ENCODE measurements around the gene RAB40C.

Gene RAB40C

GRCh38 chr16:647173-647902, 57.5 kb downstream of the RAB40C start:
- no peak for DNase-seq (ENCODE audit: low spot score)

DNA sequence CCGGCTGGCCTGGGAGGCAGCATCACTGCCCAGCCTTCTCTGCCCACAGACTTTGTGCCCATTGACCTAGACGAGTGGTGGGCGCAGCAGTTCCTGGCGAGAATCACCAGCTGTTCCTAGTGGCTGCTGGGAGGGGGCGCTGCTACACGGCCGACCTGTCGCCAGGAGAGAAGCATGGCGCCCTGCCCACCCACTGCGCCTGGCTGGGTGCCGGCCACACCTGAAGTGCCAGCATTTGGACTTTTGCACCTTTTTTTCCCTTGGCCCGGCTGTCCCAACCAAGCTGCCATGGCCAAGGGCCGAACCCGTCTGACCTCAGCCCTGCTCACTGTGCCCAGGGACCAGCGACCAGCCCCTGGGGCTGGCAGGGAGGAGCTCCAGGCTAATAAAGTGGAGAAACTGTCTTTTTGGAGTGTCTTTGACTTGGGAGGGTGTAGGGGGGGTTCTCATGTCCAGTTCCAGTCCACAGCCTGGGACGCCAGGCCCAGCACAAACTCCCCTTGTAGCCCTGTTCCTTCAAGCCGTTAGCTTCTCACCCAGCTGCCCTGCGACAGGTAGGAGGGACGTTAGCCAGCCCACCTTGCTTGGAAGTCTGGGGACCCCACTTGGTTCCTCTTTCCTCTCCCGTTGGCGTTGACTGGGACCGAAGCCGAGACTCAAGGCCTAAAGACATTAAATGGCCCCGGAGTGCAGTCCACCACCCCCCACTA, 58.4 kb downstream of the RAB40C start:
- no peak for DNase-seq (ENCODE audit: low spot score)

DNA sequence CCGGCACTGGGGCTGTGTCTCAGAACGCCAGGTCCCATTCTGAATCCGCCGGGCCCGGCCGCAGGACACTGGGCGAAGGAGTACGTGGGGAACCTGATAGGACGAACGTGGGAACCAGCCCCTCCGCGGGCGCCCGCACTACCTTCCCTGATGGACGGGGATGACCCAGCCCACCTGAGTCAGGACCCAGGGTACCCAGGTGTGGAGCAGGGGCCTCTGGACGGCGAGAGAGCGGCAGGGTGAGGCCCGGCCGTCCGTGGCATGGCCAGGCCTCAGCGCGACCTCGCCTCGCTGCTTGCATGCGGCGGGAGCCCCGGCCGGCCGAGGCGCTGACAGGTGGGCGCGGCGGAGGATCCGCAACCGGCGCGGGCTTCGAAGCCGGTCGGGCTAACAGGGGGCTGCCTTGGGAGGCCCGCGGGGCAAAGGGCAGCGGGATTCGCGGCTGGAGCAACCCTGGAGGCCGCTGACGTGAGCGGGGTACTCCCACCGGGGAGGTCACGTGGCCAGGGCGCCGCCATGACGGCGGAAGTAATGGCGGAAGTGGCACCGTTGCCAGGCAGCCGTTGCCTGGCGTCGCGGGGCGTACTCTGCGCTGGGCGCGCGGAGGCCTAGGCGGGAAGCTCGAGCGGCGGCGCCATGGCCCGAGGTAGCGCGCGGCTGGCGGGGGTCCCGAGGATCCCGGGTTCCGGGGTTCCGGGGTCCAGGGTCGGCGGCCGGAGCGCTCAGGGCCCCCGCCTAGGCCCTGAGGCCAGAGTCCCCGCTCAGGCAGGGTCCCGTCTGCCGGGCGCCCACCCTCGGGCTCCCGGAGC, 59.1 kb downstream of the RAB40C start, which contains the start of gene WDR90:
WDR90 (plus strand) TSS at position 585 of the 809 bp plus-strand sequence; CDS start at position 637, 52 bp downstream.
- DNase-seq (ENCODE audit: low spot score): peak; percentile 99

DNA sequence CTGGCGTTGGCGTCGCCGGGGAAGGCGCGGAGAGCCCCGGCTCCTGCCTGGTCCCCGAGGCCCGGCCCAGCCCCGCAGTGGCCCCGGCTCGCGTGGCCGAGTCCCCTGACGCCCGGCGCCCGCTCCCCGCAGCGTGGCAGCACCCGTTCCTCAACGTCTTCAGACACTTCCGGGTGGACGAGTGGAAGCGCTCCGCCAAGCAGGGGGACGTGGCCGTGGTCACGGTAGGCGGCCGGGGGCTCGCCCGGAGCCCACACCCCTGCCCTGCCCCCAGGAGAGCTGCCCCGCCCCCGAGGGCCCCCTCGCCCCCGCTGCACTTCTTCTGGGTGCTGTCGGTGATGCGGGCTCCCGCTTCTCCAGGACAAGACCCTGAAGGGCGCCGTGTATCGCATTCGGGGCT, 59.8 kb downstream of the RAB40C start:
- peak; percentile 59 for DNase-seq (ENCODE audit: low spot score)

DNA sequence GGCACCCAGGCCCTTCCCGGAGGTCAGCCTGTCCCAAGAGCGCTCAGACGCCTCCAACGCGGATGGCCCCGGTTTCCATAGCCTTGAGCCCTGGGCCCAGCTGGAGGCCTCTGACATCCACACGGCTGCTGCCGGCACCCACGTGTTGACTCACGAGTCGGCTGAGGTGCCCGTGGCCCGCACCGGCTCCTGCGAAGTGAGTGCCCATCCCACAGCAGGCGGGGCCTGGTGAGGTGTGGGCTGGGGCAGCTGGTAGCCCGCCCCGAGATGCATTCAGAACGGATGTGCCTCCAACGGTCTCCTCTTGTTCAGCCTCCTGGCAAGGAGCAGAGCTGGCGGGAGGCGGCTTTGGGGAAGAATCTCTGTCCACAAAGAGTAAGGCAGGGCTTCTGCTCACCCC, 62.0 kb downstream of the RAB40C start:
- DNase-seq (ENCODE audit: low spot score): no peak

DNA sequence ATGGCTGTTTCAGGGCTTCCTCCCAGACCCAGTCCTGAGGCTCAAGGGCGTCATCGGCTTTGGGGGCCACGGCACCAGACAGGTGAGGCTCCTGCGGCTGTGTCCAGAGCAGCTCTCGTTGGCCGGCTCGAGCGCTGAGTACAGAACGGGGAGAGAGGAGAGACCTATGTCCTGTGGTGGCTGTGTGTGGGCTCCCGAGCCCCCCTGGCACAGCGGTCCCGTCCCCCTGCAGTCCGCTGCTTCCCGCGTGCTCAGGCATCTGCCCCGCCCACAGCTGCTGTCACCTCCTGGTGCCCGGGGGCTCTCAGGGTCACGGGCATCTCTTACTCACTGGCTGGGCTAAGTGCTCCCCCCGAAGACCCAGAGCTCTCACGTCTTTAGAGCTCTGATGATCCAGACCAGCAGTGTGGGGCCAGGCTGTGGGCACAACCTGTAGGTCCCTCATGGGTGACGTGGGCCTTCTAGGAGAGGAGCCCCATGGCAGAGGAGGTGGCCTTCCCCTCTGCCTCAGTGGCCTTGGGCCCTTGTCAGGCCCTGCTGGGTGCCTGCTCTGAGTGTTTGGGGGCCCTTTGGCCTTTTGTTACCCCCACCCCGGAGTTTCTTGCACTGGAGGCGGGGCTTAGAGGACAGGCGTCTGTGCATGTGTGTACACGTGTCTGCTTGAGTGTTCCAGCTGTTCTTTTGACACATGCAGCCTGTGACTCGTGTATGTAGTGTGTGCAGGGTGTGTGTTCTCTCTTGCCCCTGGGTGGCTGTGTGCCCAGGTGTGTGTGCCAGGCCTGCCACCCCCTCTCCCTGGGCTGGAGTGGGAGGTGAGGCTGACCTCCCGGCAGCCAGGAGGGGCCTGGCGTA, 62.8 kb downstream of the RAB40C start:
- no peak for DNase-seq (ENCODE audit: low spot score)

- DNase-seq (ENCODE audit: low spot score): no peak
Observed at GRCh38 chr16:654034-654433, 64.2 kb downstream of the RAB40C start.

- DNase-seq (ENCODE audit: low spot score): no peak
Observed at GRCh38 chr16:657487-657886, 67.6 kb downstream of the RAB40C start.

- DNase-seq (ENCODE audit: low spot score): no peak
Observed at GRCh38 chr16:658679-659571, 69.1 kb downstream of the RAB40C start.

DNA sequence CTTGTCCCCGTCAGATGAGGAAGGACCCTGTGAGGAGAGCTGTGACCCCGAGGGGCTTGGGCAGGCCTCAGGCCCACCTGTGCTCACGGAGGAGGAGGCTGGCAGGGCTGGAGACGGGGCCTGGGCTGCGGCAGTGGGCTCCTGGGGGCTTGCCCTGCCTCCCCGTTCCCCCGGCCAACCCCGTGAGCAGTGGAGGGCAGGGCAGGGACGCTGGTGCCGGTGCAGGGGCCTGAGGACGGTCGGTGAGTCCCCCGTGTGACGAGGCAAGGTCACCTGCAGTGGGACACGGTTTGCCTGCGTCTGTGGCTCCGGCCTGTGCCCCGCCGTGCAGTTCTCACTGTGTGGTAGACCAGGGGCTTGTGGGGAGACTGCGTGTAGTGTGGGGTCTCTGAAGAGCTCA, 69.8 kb downstream of the RAB40C start:
- DNase-seq (ENCODE audit: low spot score): no peak

- no peak for DNase-seq (ENCODE audit: low spot score)
Observed at GRCh38 chr16:660132-660458, 70.2 kb downstream of the RAB40C start.

DNA sequence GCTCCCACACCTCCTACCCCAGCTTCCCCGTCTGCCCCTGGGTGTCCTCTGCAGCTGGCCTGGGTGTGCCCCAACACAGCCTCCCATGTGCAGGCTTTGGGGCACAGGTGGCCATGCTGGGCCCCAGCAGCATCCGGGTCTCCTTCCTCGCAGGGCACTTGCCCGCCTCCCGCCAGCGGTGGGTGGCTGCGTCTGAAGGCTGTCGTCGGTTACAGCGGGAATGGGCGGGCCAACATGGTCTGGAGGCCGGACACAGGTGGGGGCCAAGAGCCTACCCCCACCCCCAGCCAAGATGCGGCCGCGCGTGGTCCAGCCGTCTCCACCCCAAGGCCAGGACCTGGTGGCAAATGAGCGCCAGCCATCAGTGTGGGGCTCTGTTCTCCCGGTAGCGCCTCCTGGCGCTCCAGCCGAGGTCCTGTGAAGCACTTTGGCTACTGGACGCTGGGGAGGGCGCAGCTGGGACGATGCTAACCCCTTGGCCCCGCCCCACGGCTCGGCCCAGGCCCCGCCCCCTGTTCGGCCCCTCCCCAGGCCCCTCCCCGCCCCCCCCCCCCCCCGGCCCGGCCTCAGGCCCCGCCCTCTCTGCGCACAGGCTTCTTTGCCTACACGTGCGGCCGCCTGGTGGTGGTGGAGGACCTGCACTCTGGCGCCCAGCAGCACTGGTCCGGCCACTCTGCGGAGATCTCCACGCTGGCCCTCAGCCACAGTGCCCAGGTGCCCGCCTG, 70.8 kb downstream of the RAB40C start:
- DNase-seq (ENCODE audit: low spot score): peak; percentile 92

GRCh38 chr16:661184-661821, 71.4 kb downstream of the RAB40C start:
- DNase-seq (ENCODE audit: low spot score): no peak

DNA sequence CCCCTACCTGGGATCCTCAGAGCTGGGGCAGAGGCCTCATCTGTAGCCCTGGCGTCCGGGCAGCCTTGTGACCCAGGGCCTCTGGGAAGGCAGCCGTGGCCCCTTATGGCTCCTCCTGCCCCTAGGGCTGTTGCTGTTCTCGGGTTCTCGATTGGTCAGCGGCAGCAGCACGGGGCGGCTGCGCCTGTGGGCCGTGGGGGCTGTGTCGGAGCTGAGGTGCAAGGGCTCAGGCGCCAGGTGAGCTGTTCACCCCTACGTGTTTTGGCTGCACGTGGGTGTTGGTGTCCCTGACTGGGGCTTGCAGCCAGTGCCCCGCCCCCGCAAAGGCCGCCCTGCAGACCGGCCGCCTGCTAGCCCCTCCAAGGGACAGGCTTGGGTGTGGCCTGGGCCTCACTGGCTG, 72.2 kb downstream of the RAB40C start:
- no peak for DNase-seq (ENCODE audit: low spot score)

DNA sequence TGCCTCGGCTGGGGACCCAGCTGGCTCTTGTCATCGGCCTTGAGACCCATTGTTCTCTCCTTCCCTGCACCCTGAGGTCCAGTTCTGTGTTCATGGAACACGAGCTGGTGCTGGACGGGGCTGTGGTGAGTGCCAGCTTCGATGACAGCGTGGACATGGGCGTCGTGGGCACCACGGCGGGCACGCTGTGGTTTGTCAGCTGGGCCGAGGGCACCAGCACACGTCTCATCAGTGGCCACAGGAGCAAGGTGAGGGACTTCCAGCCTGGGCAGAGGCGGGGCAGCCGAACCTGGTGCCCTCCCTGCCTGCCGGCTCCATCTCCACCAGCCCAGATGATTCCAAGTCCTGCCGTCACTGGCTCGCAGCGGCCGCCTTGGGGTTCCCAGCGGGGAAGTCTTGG, 72.7 kb downstream of the RAB40C start:
- DNase-seq (ENCODE audit: low spot score): no peak

DNA sequence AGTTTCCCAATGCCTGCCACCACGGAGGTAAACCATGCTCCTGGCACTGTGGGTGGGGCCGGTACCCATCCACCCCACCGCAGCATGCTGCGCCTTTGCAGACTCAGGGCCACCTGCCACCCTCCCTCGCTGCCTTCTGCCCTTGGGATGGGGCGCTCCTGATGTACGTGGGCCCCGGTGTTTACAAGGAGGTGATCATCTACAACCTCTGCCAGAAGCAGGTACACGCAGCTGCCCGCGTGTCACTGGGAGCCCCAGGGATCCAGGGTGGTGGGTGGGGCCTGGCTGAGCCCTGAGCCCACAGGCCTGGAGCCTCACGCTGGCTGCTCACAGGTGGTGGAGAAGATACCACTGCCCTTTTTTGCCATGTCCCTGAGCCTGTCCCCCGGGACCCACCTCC, 76.7 kb downstream of the RAB40C start:
- DNase-seq (ENCODE audit: low spot score): no peak

GRCh38 chr16:667113-667779, 77.4 kb downstream of the RAB40C start:
- DNase-seq (ENCODE audit: low spot score): no peak

DNA sequence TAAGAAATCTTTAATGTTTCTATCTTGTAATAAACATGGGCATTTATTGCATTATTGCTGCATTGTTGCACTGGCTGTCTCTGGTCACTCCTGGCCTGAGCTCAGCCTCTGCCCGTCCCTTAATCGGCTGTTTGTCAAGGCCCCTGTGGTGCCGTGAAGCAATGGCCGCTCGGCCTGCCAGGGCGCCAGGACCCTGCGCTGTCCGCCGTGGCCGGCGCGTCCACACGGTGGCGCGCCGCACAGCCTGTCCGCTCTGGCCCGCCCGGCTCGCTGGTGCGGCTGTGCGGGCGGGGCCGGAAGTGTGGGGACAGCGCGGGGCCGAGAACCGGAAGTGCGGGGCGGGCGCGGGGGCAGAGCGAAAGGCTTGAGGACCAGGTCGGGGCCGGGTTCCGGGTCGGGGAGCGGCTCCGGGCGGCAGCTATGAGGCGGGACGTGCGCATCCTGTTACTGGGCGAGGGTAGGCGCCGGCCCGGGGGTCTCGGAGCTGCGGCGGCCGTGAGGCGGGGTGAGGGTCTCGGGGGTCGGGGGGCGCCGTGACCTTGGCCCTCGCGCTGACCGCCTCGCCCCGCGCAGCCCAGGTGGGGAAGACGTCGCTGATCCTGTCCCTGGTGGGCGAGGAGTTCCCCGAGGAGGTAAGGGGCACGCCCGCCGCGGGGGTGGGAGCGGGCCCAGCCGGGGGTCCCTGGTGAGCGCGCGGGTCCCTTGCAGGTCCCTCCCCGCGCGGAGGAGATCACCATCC, 78.1 kb downstream of the RAB40C start, which contains the start of gene RHOT2:
RHOT2 (plus strand) TSS at position 353 of the 739 bp plus-strand sequence; CDS start at position 421, 68 bp downstream.
- peak; percentile 89 for DNase-seq (ENCODE audit: low spot score)
